ENCODE measurements around the gene ZNF571.

Gene ZNF571

GRCh38 chr19:37594304-37594981, at the start of gene ZNF571, which contains the start of gene ZNF540:
Gene ZNF571, minus strand, starts transcription at chr19:37594792. Its CDS starts 8,116 bp downstream, at chr19:37586676.
Gene ZNF540, plus strand, starts transcription at chr19:37594876. Its CDS starts 3,572 bp downstream, at chr19:37598448.
- peak; percentile 83 to 86 for DNase-seq (ENCODE audit: low read depth in 2 of 2)

GRCh38 chr19:37635076-37636056, 40.8 kb upstream of the ZNF571 start:
- DNase-seq (ENCODE audit: low read depth in 2 of 2) = no peak

GRCh38 chr19:37594982-37595382, 390 bp upstream of the ZNF571 start:
- DNase-seq (ENCODE audit: low read depth in 2 of 2) = peak; percentile 24 to 37

- DNase-seq (ENCODE audit: low read depth in 2 of 2) = no peak
These were observed 642 bp downstream of the ZNF571 start for GRCh38 chr19:37593996-37594303.

GRCh38 chr19:37583340-37583739, 11.3 kb downstream of the ZNF571 start:
- no peak for DNase-seq (ENCODE audit: low read depth in 2 of 2)

DNA sequence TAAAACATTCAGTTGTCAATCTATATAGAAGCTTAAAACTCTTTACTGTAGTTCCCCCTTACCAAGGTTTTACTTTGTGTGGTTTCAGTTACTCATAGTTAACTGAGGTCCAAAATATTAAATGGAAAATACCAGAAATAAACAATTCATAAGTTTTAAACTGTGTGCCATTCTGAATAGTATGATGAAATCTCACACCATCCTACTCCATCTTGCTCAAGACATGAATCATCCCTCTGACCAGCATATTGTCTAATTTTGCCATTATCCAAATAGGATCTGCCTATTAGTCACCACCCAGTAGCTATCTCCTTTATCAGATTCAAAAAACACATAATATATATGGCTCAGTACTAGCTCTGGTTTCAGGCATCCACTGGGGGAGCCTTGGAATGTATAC, 22.4 kb downstream of the ZNF571 start:
- DNase-seq (ENCODE audit: low read depth in 2 of 2) = no peak

GRCh38 chr19:37565370-37565669, 29.3 kb downstream of the ZNF571 start:
- no peak for DNase-seq (ENCODE audit: low read depth in 2 of 2)

- no peak for DNase-seq (ENCODE audit: low read depth in 2 of 2)
These were observed 29.8 kb downstream of the ZNF571 start for GRCh38 chr19:37564624-37565369.

GRCh38 chr19:37563518-37563917, 31.1 kb downstream of the ZNF571 start:
- DNase-seq (ENCODE audit: low read depth in 2 of 2) = no peak

DNA sequence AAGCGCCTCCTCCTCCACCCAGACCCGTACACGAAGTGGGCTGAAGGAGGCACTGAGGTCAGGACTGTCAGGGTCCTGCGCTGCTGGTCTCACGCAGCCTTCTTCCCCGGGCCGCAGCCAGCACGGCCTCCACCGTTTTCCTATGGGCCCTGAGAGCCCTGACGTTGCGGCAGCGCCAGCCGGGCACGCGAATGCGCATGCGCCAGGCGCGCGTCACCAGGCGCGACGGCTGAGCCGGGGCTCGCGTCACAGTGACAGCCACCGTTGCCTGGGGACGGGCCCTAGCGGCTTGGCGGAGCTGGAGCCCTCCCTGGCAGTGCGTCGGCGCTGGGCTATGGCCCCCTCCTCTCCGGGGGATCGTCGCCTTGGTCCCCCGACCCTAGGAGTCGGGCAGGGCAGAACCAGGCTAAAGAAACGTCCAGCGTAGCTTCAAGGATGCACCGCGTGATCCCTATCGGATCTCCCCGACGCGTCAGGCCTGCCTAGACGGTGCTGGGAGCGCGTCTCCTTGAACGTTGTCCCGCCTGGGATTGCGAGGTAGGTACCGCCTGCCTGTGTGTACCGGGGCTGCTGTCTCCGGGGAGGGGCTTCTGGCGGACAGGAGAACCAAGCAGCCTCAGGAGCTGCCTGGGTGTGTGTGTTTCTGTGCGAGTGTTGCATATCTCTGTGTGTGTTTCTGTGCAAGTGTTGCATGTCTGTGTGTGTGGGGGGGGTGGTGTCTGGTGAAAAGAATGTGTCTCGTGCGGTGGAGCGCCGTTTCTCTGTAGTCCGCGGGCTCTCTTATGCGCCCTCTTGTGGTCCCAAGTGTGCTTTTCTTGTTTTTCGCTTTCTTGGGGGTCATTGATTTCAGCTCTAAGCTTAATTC, 43.2 kb downstream of the ZNF571 start:
- no peak for DNase-seq (ENCODE audit: low read depth in 2 of 2)

- DNase-seq (ENCODE audit: low read depth in 2 of 2) = no peak
These were observed 57.1 kb downstream of the ZNF571 start for GRCh38 chr19:37537391-37537947.

GRCh38 chr19:37519890-37520289, 74.7 kb downstream of the ZNF571 start:
- DNase-seq (ENCODE audit: low read depth in 2 of 2) = no peak

Data from activated CD8-positive, alpha-beta memory T cell treated with anti-CD3 and anti-CD28 coated beads for 4 hours (primary cell).